ENCODE data around the gene IFI27L2.

- TF ChIP-seq, protein P1, sequence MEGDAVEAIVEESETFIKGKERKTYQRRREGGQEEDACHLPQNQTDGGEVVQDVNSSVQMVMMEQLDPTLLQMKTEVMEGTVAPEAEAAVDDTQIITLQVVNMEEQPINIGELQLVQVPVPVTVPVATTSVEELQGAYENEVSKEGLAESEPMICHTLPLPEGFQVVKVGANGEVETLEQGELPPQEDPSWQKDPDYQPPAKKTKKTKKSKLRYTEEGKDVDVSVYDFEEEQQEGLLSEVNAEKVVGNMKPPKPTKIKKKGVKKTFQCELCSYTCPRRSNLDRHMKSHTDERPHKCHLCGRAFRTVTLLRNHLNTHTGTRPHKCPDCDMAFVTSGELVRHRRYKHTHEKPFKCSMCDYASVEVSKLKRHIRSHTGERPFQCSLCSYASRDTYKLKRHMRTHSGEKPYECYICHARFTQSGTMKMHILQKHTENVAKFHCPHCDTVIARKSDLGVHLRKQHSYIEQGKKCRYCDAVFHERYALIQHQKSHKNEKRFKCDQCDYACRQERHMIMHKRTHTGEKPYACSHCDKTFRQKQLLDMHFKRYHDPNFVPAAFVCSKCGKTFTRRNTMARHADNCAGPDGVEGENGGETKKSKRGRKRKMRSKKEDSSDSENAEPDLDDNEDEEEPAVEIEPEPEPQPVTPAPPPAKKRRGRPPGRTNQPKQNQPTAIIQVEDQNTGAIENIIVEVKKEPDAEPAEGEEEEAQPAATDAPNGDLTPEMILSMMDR (conservative IDR thresholded peaks at IDR 0.05; ENCODE audit: low read length) = no peak
- TF ChIP-seq EZH2phosphoT487 (IDR thresholded peaks at IDR 0.05; ENCODE audit: borderline replicate concordance, low read depth, low read length) = no peak
Observed at GRCh38 chr14:94152676-94153075, 23.3 kb upstream of the IFI27L2 start.
